H1 (cell line): ENCODE measurements around the gene SPATA21. TPM values are rescaled to one million over a fixed set of nuclear protein-coding genes. Genes with fewer than 3 reads are reported as not detected.

ENCODE experiments used
- ATF2 ChIP-seq: IDR thresholded peaks from 2 replicates; pipeline ENCODE4 v1.6.1; 2012; ENCODE audit warnings: low read length, inconsistent platforms
- BRCA1 ChIP-seq: IDR thresholded peaks from 2 replicates; pipeline ENCODE4 v1.6.1; 2012; ENCODE audit warnings: low read depth, low read length, improper control_type of control experiment
- CHD7 ChIP-seq: fragments of 300-600 bp; sonication (generic); IDR thresholded peaks from 2 replicates; pipeline ENCODE4 v1.7.1; 2012; ENCODE audit warnings: low read length, moderate library complexity, mild to moderate bottlenecking, inconsistent platforms; ENCODE audit not compliant: insufficient replicate concordance
- CREB1 ChIP-seq: IDR thresholded peaks from 2 replicates; pipeline ENCODE4 v1.6.1; 2012; ENCODE audit warnings: inconsistent platforms
- JUND ChIP-seq: IDR thresholded peaks from 2 replicates; pipeline ENCODE4 v1.6.1; 2011; ENCODE audit warnings: mild to moderate bottlenecking, improper control_type of control experiment, low read length
- KDM5A ChIP-seq: fragments of 200-600 bp; IDR thresholded peaks from 2 replicates; pipeline ENCODE4 v1.7.1; 2012; ENCODE audit warnings: mild to moderate bottlenecking, low read length, inconsistent platforms, mixed read lengths
- SP1 ChIP-seq: IDR thresholded peaks from 2 replicates; pipeline ENCODE4 v1.6.1; 2011; ENCODE audit warnings: low read depth, low read length
- TEAD4 ChIP-seq: IDR thresholded peaks from 2 replicates; pipeline ENCODE4 v1.6.1; 2012; ENCODE audit warnings: low read depth, low read length, inconsistent platforms, mixed read lengths
- polyA plus RNA-seq, 7 experiments: library from polyadenylated mRNA; depleted of rRNA in 3 of 7; stranded (reverse) in 5 of 7; unstranded in 2 of 7; fragments of >200 nt in 5 of 7; fragments of 200-250 nt in 2 of 7; gene quantifications; 1 replicate in 5 of 7; 2 replicates in 1 of 7; 4 replicates in 1 of 7; pipeline versions ENCODE4 v1.2.1 to v1.2.3, GENCODE V29; 2011 to 2013; ENCODE audit warnings: missing spikeins in 2 of 7, mixed read lengths in 2 of 7
- total RNA-seq: library from RNA; stranded (reverse); fragmentation: NEBNext Ultra II Directional; extraction: Animal tissue kit (Norgen Biotek cat#: 25700); gene quantifications from 2 replicates; pipeline ENCODE4 v1.2.1, GENCODE V29; 2021

Gene SPATA21
- total and polyA plus RNA-seq, 2 of the 8 experiments (the other 6 are each of a cell fraction or from before 2014, with no cell fraction given) = not detected

- no peak for TF ChIP-seq CHD7
- TF ChIP-seq TEAD4 = no peak
- TF ChIP-seq SP1 = no peak
- no peak for TF ChIP-seq ATF2
- no peak for TF ChIP-seq BRCA1
- no peak for TF ChIP-seq KDM5A
- no peak for TF ChIP-seq CREB1
- no peak for TF ChIP-seq JUND
Measured at GRCh38 chr1:16383888-16384287, 53.3 kb downstream of the SPATA21 start (continued).
